GM23248 (cell line): ENCODE data around the gene OR7G2.

Source experiments
- EZH2 ChIP-seq: fragments of 200-600 bp; sonication (generic); IDR thresholded peaks from 2 replicates; pipeline ENCODE4 v1.6.1; 2018; ENCODE audit warnings: antibody characterized with exemption, mild to moderate bottlenecking; ENCODE audit not compliant: insufficient read depth, poor library complexity, severe bottlenecking
- EZH2phosphoT487 ChIP-seq: fragments of 200-600 bp; sonication (generic); IDR thresholded peaks from 2 replicates; pipeline ENCODE4 v1.6.1; 2018; ENCODE audit warnings: antibody characterized with exemption, moderate library complexity, mild to moderate bottlenecking, low read depth; ENCODE audit not compliant: insufficient read depth

GRCh38 chr19:9107375-9107774 lies at the start of gene OR7G2:
- TF ChIP-seq EZH2 (no peak), EZH2phosphoT487 (no peak)
